ENCODE data around the gene ZNF740.
"Not testable (repeated sequence)": the region's sequence is repeated elsewhere in the genome, so short reads cannot be mapped to it uniquely, and the experiment has no call there.

The ZNF740 gene

GRCh38 chr12:53174881-53175491, 5.5 kb upstream of the ZNF740 start:
- DNase-seq, result no peak

GRCh38 chr12:53176750-53177149, 3.8 kb upstream of the ZNF740 start:
- DNase-seq, result no peak

GRCh38 chr12:53177447-53177846, 3.1 kb upstream of the ZNF740 start:
- not testable (repeated sequence) for DNase-seq

GRCh38 chr12:53178803-53179202, 1.7 kb upstream of the ZNF740 start:
- DNase-seq, result not testable (repeated sequence)

GRCh38 chr12:53179687-53180219, 769 bp upstream of the ZNF740 start:
- DNase-seq, result no peak

- DNase-seq, result peak; percentile 90
Measured at GRCh38 chr12:53180931-53181645, 566 bp downstream of the ZNF740 start.

- DNase-seq, result no peak
Measured at GRCh38 chr12:53181935-53182334, 1.4 kb downstream of the ZNF740 start.

GRCh38 chr12:53182903-53183302, 2.4 kb downstream of the ZNF740 start:
- no peak for DNase-seq

- no peak for DNase-seq
Measured at GRCh38 chr12:53184828-53185227, 4.3 kb downstream of the ZNF740 start.

GRCh38 chr12:53185582-53186153, 5.1 kb downstream of the ZNF740 start:
- DNase-seq, result no peak

- no peak for DNase-seq
Measured at GRCh38 chr12:53186745-53187144, 6.2 kb downstream of the ZNF740 start.

GRCh38 chr12:53187145-53187899, 6.8 kb downstream of the ZNF740 start:
- no peak for DNase-seq

- DNase-seq, result no peak
Measured at GRCh38 chr12:53190108-53190729, 9.7 kb downstream of the ZNF740 start.

- DNase-seq, result no peak
Measured at GRCh38 chr12:53191096-53191884, 10.8 kb downstream of the ZNF740 start.

- no peak for DNase-seq
Measured at GRCh38 chr12:53191885-53192530, 11.5 kb downstream of the ZNF740 start.

GRCh38 chr12:53192531-53193021, 12.1 kb downstream of the ZNF740 start:
- no peak for DNase-seq

- no peak for DNase-seq
Measured at GRCh38 chr12:53193040-53193439, 12.5 kb downstream of the ZNF740 start.

GRCh38 chr12:53193985-53194716, 13.6 kb downstream of the ZNF740 start:
- DNase-seq, result no peak

- no peak for DNase-seq
Measured at GRCh38 chr12:53194973-53195372, 14.5 kb downstream of the ZNF740 start.
